ENCODE measurements around the gene FMO5.

GRCh38 chr1:147266381-147266780 is 41.2 kb upstream of the FMO5 start:
- TF ChIP-seq EZH2phosphoT487 (IDR thresholded peaks at IDR 0.05; ENCODE audit: unreplicated experiment) (no peak), CTCF (conservative IDR thresholded peaks at IDR 0.05; ENCODE audit: low read depth in 2 of 2) (no peak), POLR2AphosphoS5 (IDR thresholded peaks at IDR 0.05; ENCODE audit: low read depth) (no peak), EZH2 (IDR thresholded peaks at IDR 0.05; ENCODE audit: low read depth, unreplicated experiment) (no peak), ZNF114 (CRISPR knock-in tag; IDR thresholded peaks at IDR 0.05) (no peak)

All from GM23338 (cell line).